Activated T-cell treated with anti-CD3 and anti-CD28 coated beads, Interleukin-2, amount 50 U/mL, for 24 hours (primary cell): ENCODE results near the gene ZMAT5.

Experiments
- DNase-seq: peaks from one replicate; pipeline ENCODE4 v3.0.0-alpha.2; 2020
- H3K27ac Mint-ChIP-seq: 2 replicates; pipeline ENCODE4 v1.8.0; 2020; ENCODE audit warnings: mild to moderate bottlenecking, mixed read lengths
- H3K27me3 Mint-ChIP-seq: 2 replicates; pipeline ENCODE4 v1.8.0; 2020; ENCODE audit warnings: mixed read lengths
- H3K36me3 Mint-ChIP-seq: 2 replicates; pipeline ENCODE4 v1.8.0; 2020; ENCODE audit warnings: low read depth, mixed read lengths
- H3K4me1 Mint-ChIP-seq: 2 replicates; pipeline ENCODE4 v1.8.0; 2020; ENCODE audit warnings: low read depth, mixed read lengths
- H3K4me3 Mint-ChIP-seq: 2 replicates; pipeline ENCODE4 v1.8.0; 2020; ENCODE audit warnings: mild to moderate bottlenecking, moderate library complexity, mixed read lengths
- H3K9me3 Mint-ChIP-seq: 2 replicates; pipeline ENCODE4 v1.8.0; 2020; ENCODE audit warnings: mixed read lengths

The ZMAT5 gene

GRCh38 chr22:29689880-29690213, 77.0 kb downstream of the ZMAT5 start:
- no peaks in the 10 kb centered on the region for H3K27me3 Mint-ChIP-seq
- no peaks in the 10 kb centered on the region for H3K9me3 Mint-ChIP-seq
- no peak overlapping the region for H3K27ac Mint-ChIP-seq
- DNase-seq, result peak; percentile 56
- no peak overlapping the region for H3K4me3 Mint-ChIP-seq
- H3K36me3 Mint-ChIP-seq, result peaks cover 54% of the 10 kb centered on the region
- no peaks in the 10 kb centered on the region for H3K4me1 Mint-ChIP-seq

- H3K36me3 Mint-ChIP-seq, result peaks cover 54% of the 10 kb centered on the region
Observed at GRCh38 chr22:29689206-29689879, 77.5 kb downstream of the ZMAT5 start.

GRCh38 chr22:29684244-29684643, 82.6 kb downstream of the ZMAT5 start:
- H3K27me3 Mint-ChIP-seq, result no peaks in the 10 kb centered on the region
- peaks cover 82% of the 10 kb centered on the region for H3K36me3 Mint-ChIP-seq
- H3K4me1 Mint-ChIP-seq, result no peaks in the 10 kb centered on the region
- DNase-seq, result no peak
- no peaks in the 10 kb centered on the region for H3K9me3 Mint-ChIP-seq
- no peak overlapping the region for H3K27ac Mint-ChIP-seq
- H3K4me3 Mint-ChIP-seq, result no peak overlapping the region

More at GRCh38 chr22:29689206-29689879, 77.5 kb downstream of the ZMAT5 start:
- H3K27ac Mint-ChIP-seq, result no peak overlapping the region
- H3K4me1 Mint-ChIP-seq, result no peaks in the 10 kb centered on the region
- no peak for DNase-seq
- no peak overlapping the region for H3K4me3 Mint-ChIP-seq
- H3K9me3 Mint-ChIP-seq, result no peaks in the 10 kb centered on the region
- H3K27me3 Mint-ChIP-seq, result no peaks in the 10 kb centered on the region

- Mint-ChIP-seq H3K4me1 (no peaks in the 10 kb centered on the region), H3K27me3 (no peaks in the 10 kb centered on the region), H3K4me3 (no peak overlapping the region), H3K36me3 (peaks cover 85% of the 10 kb centered on the region), H3K27ac (no peak overlapping the region), H3K9me3 (no peaks in the 10 kb centered on the region)
- DNase-seq, result no peak
Observed at GRCh38 chr22:29683536-29683935, 83.3 kb downstream of the ZMAT5 start.
